H1 (cell line): Measurements from ENCODE around the gene HSD11B1. TPM values are rescaled to one million over a fixed set of nuclear protein-coding genes. Genes with fewer than 3 reads are reported as not detected.

Source experiments
- CTCF ChIA-PET: fragments of 300-600 bp; sonication (Branson Sonifier 250); formaldehyde crosslinking; loops from one replicate; lab custom pipeline; 2021; ENCODE audit not compliant: partially characterized antibody; lab: Charles Lee
- POLR2A ChIA-PET: fragments of 300-600 bp; sonication (Branson Sonifier 250); formaldehyde crosslinking; loops from one replicate; lab custom pipeline; 2021; ENCODE audit warnings: inconsistent platforms; ENCODE audit not compliant: partially characterized antibody; lab: Charles Lee
- DNase-seq, 2 experiments: peaks; one replicate each; pipeline versions ENCODE4 v3.0.0 to v3.0.0-alpha.2; 2010 to 2022; ENCODE audit warnings: low spot score in 2 of 2, low read depth in 1 of 2, mixed read lengths in 1 of 2
- FAIRE-seq: peaks from 2 replicates; lab custom pipeline; 2011; peaks lifted over from hg19 to GRCh38; lab: Jason Lieb, UNC
- H2AFZ ChIP-seq: 2 replicates; pipeline ENCODE4 v1.8.1; 2012; ENCODE audit warnings: low read length, inconsistent platforms
- H2AK5ac ChIP-seq: 2 replicates; pipeline ENCODE4 v1.6.1; 2013; ENCODE audit warnings: low read depth, low read length
- H2BK120ac ChIP-seq: replicated peaks from 2 replicates; pipeline ENCODE3; 2013; ENCODE audit warnings: low read depth, low read length, inconsistent platforms
- H2BK12ac ChIP-seq: 2 replicates; pipeline ENCODE4 v1.6.1; 2013; ENCODE audit warnings: low read depth, low read length
- H2BK15ac ChIP-seq: 2 replicates; pipeline ENCODE4 v1.6.1; 2013; ENCODE audit warnings: low read length
- H2BK20ac ChIP-seq: 2 replicates; pipeline ENCODE4 v1.6.1; 2013; ENCODE audit warnings: low read length
- H2BK5ac ChIP-seq: 2 replicates; pipeline ENCODE4 v1.6.1; 2013; ENCODE audit warnings: low read depth, low read length
- H3K14ac ChIP-seq: 2 replicates; pipeline ENCODE4 v1.6.1; 2013; ENCODE audit warnings: inconsistent platforms; ENCODE audit not compliant: insufficient read length
- H3K18ac ChIP-seq: 2 replicates; pipeline ENCODE4 v1.6.1; 2013; ENCODE audit warnings: low read length; ENCODE audit errors: extremely low read depth
- H3K23ac ChIP-seq: 2 replicates; pipeline ENCODE4 v1.6.1; 2013; ENCODE audit warnings: inconsistent platforms; ENCODE audit not compliant: insufficient read length
- H3K23me2 ChIP-seq: 2 replicates; pipeline ENCODE4 v1.6.1; 2013; ENCODE audit warnings: low read depth, low read length
- H3K27ac ChIP-seq: 2 replicates; pipeline ENCODE4 v1.6.1; 2011; ENCODE audit warnings: low read depth, low read length, inconsistent platforms
- H3K27me3 ChIP-seq, 4 experiments: replicated peaks in 1 of 4; 1 replicate in 1 of 4; 2 replicates in 3 of 4; pipeline versions ENCODE4 v1.6.1 to v1.8.1; 2011 to 2013; ENCODE audit warnings: low read length in 3 of 4, mild to moderate bottlenecking in 3 of 4, inconsistent platforms in 2 of 4, mixed read lengths in 2 of 4, moderate library complexity in 1 of 4; ENCODE audit not compliant: control insufficient read depth in 3 of 4, insufficient read depth in 3 of 4; ENCODE audit errors: extremely low read depth in 1 of 4
- H3K36me3 ChIP-seq, 4 experiments: 2 replicates each; pipeline versions ENCODE4 v1.6.1 to v1.8.1; 2011 to 2013; ENCODE audit warnings: mild to moderate bottlenecking in 4 of 4, low read length in 3 of 4, moderate library complexity in 2 of 4, control low read depth in 1 of 4, inconsistent platforms in 1 of 4; ENCODE audit not compliant: insufficient read depth in 4 of 4, control insufficient read depth in 2 of 4
- H3K4ac ChIP-seq: replicated peaks from 2 replicates; pipeline ENCODE3; 2013; ENCODE audit warnings: low read length, low read depth, mixed read lengths, inconsistent platforms; ENCODE audit not compliant: insufficient read length
- H3K4me1 ChIP-seq, 4 experiments: replicated peaks in 1 of 4; 1 replicate in 1 of 4; 2 replicates in 3 of 4; pipeline versions ENCODE4 v1.6.1 to v1.8.1; 2011 to 2013; ENCODE audit warnings: low read length in 3 of 4, inconsistent platforms in 2 of 4, mixed read lengths in 1 of 4; ENCODE audit not compliant: insufficient read depth in 4 of 4, control insufficient read depth in 3 of 4
- H3K4me2 ChIP-seq, 2 experiments: 2 replicates each; pipeline versions ENCODE4 v1.6.1 to v1.8.1; 2011 to 2013; ENCODE audit warnings: low read depth in 2 of 2, low read length in 2 of 2, control low read depth in 1 of 2, inconsistent platforms in 1 of 2, mild to moderate bottlenecking in 1 of 2; ENCODE audit not compliant: insufficient read depth in 1 of 2
- H3K4me3 ChIP-seq, 4 experiments: fragments of 200-600, 300-600 bp in 1 of 4; sonication (generic), shearing (Covaris generic), sonication (Bioruptor Twin) in 1 of 4; 2 replicates each; pipeline versions ENCODE4 v1.5.1 to v1.8.1; 2011 to 2016; ENCODE audit warnings: low read length in 4 of 4, low read depth in 3 of 4, control low read depth in 2 of 4, inconsistent platforms in 2 of 4, mild to moderate bottlenecking in 2 of 4, mixed read lengths in 1 of 4, moderate library complexity in 1 of 4; ENCODE audit not compliant: insufficient read depth in 2 of 4; ENCODE audit errors: extremely low read depth in 1 of 4
- H3K56ac ChIP-seq: replicated peaks from 2 replicates; pipeline ENCODE3; 2013; ENCODE audit warnings: low read depth, mild to moderate bottlenecking, mixed read lengths, low read length, inconsistent platforms; ENCODE audit not compliant: insufficient read length
- H3K79me1 ChIP-seq: 2 replicates; pipeline ENCODE4 v1.6.1; 2013; ENCODE audit warnings: low read depth, low read length, control low read depth
- H3K79me2 ChIP-seq, 2 experiments: 2 replicates each; pipeline versions ENCODE4 v1.6.1 to v1.8.1; 2012 to 2013; ENCODE audit warnings: low read length in 2 of 2, mild to moderate bottlenecking in 2 of 2, inconsistent platforms in 1 of 2; ENCODE audit not compliant: insufficient read depth in 2 of 2, control insufficient read depth in 1 of 2
- H3K9ac ChIP-seq, 4 experiments: replicated peaks in 1 of 4; 1 replicate in 1 of 4; 2 replicates in 3 of 4; pipeline versions ENCODE4 v1.6.1 to v1.8.1; 2011 to 2013; ENCODE audit warnings: low read depth in 3 of 4, low read length in 3 of 4, control low read depth in 2 of 4, mild to moderate bottlenecking in 2 of 4, moderate library complexity in 2 of 4, inconsistent platforms in 1 of 4; ENCODE audit errors: extremely low read depth in 1 of 4
- H3K9me3 ChIP-seq, 2 experiments: 2 replicates each; pipeline versions ENCODE4 v1.6.1 to v1.8.1; 2012 to 2013; ENCODE audit warnings: mild to moderate bottlenecking in 2 of 2, moderate library complexity in 2 of 2, control low read depth in 1 of 2, inconsistent platforms in 1 of 2, low read depth in 1 of 2, low read length in 1 of 2, mixed read lengths in 1 of 2; ENCODE audit not compliant: insufficient read depth in 2 of 2
- H4K20me1 ChIP-seq, 2 experiments: replicated peaks in 1 of 2; 2 replicates each; pipeline versions ENCODE3 to v1.8.1; 2011 to 2013; ENCODE audit warnings: inconsistent platforms in 2 of 2, low read length in 2 of 2, mild to moderate bottlenecking in 1 of 2; ENCODE audit not compliant: insufficient read depth in 2 of 2, control insufficient read depth in 1 of 2
- H4K5ac ChIP-seq: 2 replicates; pipeline ENCODE4 v1.6.1; 2013; ENCODE audit warnings: low read length, low read depth, mixed read lengths, inconsistent platforms; ENCODE audit not compliant: insufficient read length
- H4K8ac ChIP-seq: 2 replicates; pipeline ENCODE4 v1.8.0; 2013; ENCODE audit warnings: mild to moderate bottlenecking, moderate library complexity, low read length, inconsistent platforms; ENCODE audit not compliant: insufficient read depth; ENCODE audit errors: extremely low read depth
- H4K91ac ChIP-seq: replicated peaks from 2 replicates; pipeline ENCODE3; 2013; ENCODE audit warnings: low read length, mixed read lengths, inconsistent platforms; ENCODE audit not compliant: insufficient read length
- CEBPB ChIP-seq: IDR thresholded peaks from 2 replicates; pipeline ENCODE4 v1.6.1; 2012; ENCODE audit warnings: low read depth, low read length
- CREB1 ChIP-seq: IDR thresholded peaks from 2 replicates; pipeline ENCODE4 v1.6.1; 2012; ENCODE audit warnings: inconsistent platforms
- FOSL1 ChIP-seq: IDR thresholded peaks from 2 replicates; pipeline ENCODE4 v1.6.1; 2011; ENCODE audit warnings: mild to moderate bottlenecking, low read depth, low read length, moderate library complexity; ENCODE audit not compliant: insufficient read depth
- JUN ChIP-seq: IDR thresholded peaks from 2 replicates; pipeline ENCODE4 v1.6.1; 2011; ENCODE audit warnings: low read depth, mild to moderate bottlenecking, improper control_type of control experiment, low read length
- KDM4A ChIP-seq: IDR thresholded peaks from one replicate; pipeline ENCODE4 v1.7.1; 2012; ENCODE audit warnings: low read depth, mild to moderate bottlenecking, moderate library complexity, low read length, inconsistent platforms; ENCODE audit not compliant: severe bottlenecking
- RFX5 ChIP-seq: IDR thresholded peaks from 2 replicates; pipeline ENCODE4 v1.6.1; 2011; ENCODE audit warnings: low read depth, low read length, improper control_type of control experiment, borderline replicate concordance
- TCF12 ChIP-seq: IDR thresholded peaks from 2 replicates; pipeline ENCODE4 v1.6.1; 2011; ENCODE audit warnings: low read depth, mild to moderate bottlenecking, low read length
- ZNF274 ChIP-seq: IDR thresholded peaks from 2 replicates; pipeline ENCODE4 v1.7.0; 2012; ENCODE audit warnings: low read length, borderline replicate concordance; ENCODE audit errors: extremely low read depth
- WGBS, 2 experiments: shearing (Covaris generic) in 1 of 2; methylation state at CpG; one replicate each; pipeline versions ENCODE4 v1.1.6 to v1.1.7; 2013 to 2015; ENCODE audit warnings: low lambda C conversion rate in 2 of 2, mixed read lengths in 2 of 2, inconsistent platforms in 1 of 2, low coverage in 1 of 2, missing lambda C conversion rate in 1 of 2; ENCODE audit not compliant: insufficient replicate concordance in 2 of 2, insufficient coverage in 1 of 2, insufficient read length in 1 of 2; ENCODE audit errors: extremely low coverage in 1 of 2, missing lambda C conversion rate in 1 of 2; 5-methylcytosine and 5-hydroxymethylcytosine counted together
- polyA plus RNA-seq, 7 experiments: library from polyadenylated mRNA; depleted of rRNA in 3 of 7; stranded (reverse) in 5 of 7; unstranded in 2 of 7; fragments of >200 nt in 5 of 7; fragments of 200-250 nt in 2 of 7; gene quantifications; 1 replicate in 5 of 7; 2 replicates in 1 of 7; 4 replicates in 1 of 7; pipeline versions ENCODE4 v1.2.1 to v1.2.3, GENCODE V29; 2011 to 2013; ENCODE audit warnings: missing spikeins in 2 of 7, mixed read lengths in 2 of 7
- total RNA-seq: library from RNA; stranded (reverse); fragmentation: NEBNext Ultra II Directional; extraction: Animal tissue kit (Norgen Biotek cat#: 25700); gene quantifications from 2 replicates; pipeline ENCODE4 v1.2.1, GENCODE V29; 2021
- TF ChIP-seq, protein P1 (sequence below): IDR thresholded peaks from 2 replicates; pipeline ENCODE4 v1.6.1; 2012; ENCODE audit warnings: inconsistent platforms
- TF ChIP-seq, protein P2 (sequence below): IDR thresholded peaks from 2 replicates; pipeline ENCODE4 v1.6.1; 2011; ENCODE audit warnings: low read depth, mild to moderate bottlenecking, low read length; ENCODE audit not compliant: insufficient read depth

The HSD11B1 gene
- total and polyA plus RNA-seq, 2 of the 8 experiments (the other 6 are each of a cell fraction or from before 2014, with no cell fraction given) = not detected

DNA sequence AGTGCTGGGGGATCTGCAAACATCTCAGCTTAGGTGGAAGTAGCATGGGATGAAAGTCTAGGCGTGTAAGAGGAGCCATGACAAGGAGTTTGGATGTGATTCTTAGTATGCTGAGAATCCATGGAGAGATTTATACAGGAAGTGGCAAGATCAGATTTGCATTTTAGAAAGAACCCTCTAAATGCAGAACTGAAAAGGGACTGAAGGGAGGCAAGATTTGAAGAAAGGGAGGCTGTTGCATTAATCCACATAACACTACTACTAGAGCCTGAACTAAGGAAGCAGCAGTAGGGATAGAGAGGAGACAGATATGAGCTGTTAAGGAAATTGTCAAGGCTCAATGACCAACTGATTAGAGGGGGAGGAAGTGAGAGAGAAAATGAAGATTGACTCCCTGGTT is 69.9 kb downstream of the HSD11B1 start:
- Histone ChIP-seq H2BK5ac (no peak overlapping the region), H3K23ac (no peak overlapping the region), H2BK20ac (no peak overlapping the region), H2AK5ac (no peak overlapping the region), H4K8ac (no peak overlapping the region), H3K4me1 (no peaks in the 10 kb centered on the region), H3K27me3 (peaks cover 0 to 2% (median 0%) of the 10 kb centered on the region in 4 experiments; a peak in 1 of 7 replicates), H3K79me2 (no peaks in the 10 kb centered on the region), H3K4me3 (no peak overlapping the region), H3K4me2 (no peak overlapping the region), H4K5ac (no peak overlapping the region), H3K9ac (no peak overlapping the region), H3K23me2 (peaks cover 13% of the 10 kb centered on the region; the same call in 1 of the 2 replicates), H3K79me1 (no peaks in the 10 kb centered on the region), H3K9me3 (peaks cover 5 to 8% of the 10 kb centered on the region in 2 experiments; a peak in 2 of 4 replicates), H3K56ac (no peak overlapping the region), H3K36me3 (no peaks in the 10 kb centered on the region; a peak in 1 of 8 replicates), H2BK12ac (no peak overlapping the region), H4K20me1 (peaks cover 0 to 11% of the 10 kb centered on the region in 2 experiments), H3K4ac (no peak overlapping the region), H4K91ac (no peak overlapping the region), H3K18ac (no peak overlapping the region), H3K14ac (no peak overlapping the region), H2BK15ac (no peak overlapping the region), H2AFZ (no peak overlapping the region), H2BK120ac (no peak overlapping the region), H3K27ac (no peak overlapping the region)
- ChIA-PET POLR2A (interaction anchor here (3.8 kb wide), 1 partner anchor 9 kb away, joined by 20 read pairs; the partner anchor contains the start of gene C1orf74), CTCF (interaction anchor here (0.9 to 3.1 kb wide), 4 partner anchors 9 to 49 kb away, joined by 3 to 13 read pairs (median 3); no protein-coding TSS in a partner anchor)
- FAIRE-seq (no peak), DNase-seq (no peak)
- WGBS, 2 experiments = 73% methylated on average over 1 of the region's 1 CpG; no CpG with 5 or more reads in 1 of the 2 experiments
- TF ChIP-seq RFX5 (no peak), TCF12 (no peak), FOSL1 (no peak), ZNF274 (no peak), KDM4A (no peak), JUN (no peak), CREB1 (no peak), CEBPB (no peak)
- TF ChIP-seq, protein P1, sequence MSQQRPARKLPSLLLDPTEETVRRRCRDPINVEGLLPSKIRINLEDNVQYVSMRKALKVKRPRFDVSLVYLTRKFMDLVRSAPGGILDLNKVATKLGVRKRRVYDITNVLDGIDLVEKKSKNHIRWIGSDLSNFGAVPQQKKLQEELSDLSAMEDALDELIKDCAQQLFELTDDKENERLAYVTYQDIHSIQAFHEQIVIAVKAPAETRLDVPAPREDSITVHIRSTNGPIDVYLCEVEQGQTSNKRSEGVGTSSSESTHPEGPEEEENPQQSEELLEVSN = no peak
- TF ChIP-seq, protein P2, sequence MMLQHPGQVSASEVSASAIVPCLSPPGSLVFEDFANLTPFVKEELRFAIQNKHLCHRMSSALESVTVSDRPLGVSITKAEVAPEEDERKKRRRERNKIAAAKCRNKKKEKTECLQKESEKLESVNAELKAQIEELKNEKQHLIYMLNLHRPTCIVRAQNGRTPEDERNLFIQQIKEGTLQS = no peak
